HepG2 (cell line): ENCODE measurements around the gene DYSF. TPM values are rescaled to one million over a fixed set of nuclear protein-coding genes. Genes with fewer than 3 reads are reported as not detected.

Experiments used
- CREM ChIP-seq, 2 experiments: sonication (generic) in 1 of 2; formaldehyde crosslinking in 1 of 2; IDR thresholded peaks; 2 replicates each; pipeline versions ENCODE4 v1.4.0 to v1.6.1; 2016 to 2020; ENCODE audit warnings: antibody characterized with exemption in 1 of 2, mild to moderate bottlenecking in 1 of 2, missing genetic modification reagents in 1 of 2
- ERF ChIP-seq: IDR thresholded peaks from 2 replicates; pipeline ENCODE4 v1.6.1; 2018; ENCODE audit warnings: missing biosample characterization, missing genetic modification reagents
- FOXC1 ChIP-seq: sonication (generic); formaldehyde crosslinking; IDR thresholded peaks from 2 replicates; pipeline ENCODE4 v1.8.0; 2022; ENCODE audit warnings: mild to moderate bottlenecking, missing genetic modification reagents, borderline replicate concordance
- GATA4 ChIP-seq: sonication (generic); IDR thresholded peaks from 2 replicates; pipeline ENCODE4 v1.6.1; 2016; ENCODE audit warnings: antibody characterized with exemption, low read depth, borderline replicate concordance
- IRF2 ChIP-seq: IDR thresholded peaks from 2 replicates; pipeline ENCODE4 v1.6.1; 2018; ENCODE audit warnings: missing genetic modification reagents, missing compliant biosample characterization
- KDM5A ChIP-seq: fragments of 200-600 bp; sonication (generic); IDR thresholded peaks from 2 replicates; pipeline ENCODE4 v1.7.0; 2018; ENCODE audit warnings: antibody characterized with exemption, mild to moderate bottlenecking, low read length, borderline replicate concordance
- KLF9 ChIP-seq: IDR thresholded peaks from 2 replicates; pipeline ENCODE4 v1.6.1; 2016; ENCODE audit warnings: low read depth
- LCORL ChIP-seq, 2 experiments: fragments of 450-650 bp in 1 of 2; sonication (generic) in 1 of 2; formaldehyde crosslinking in 1 of 2; IDR thresholded peaks; 2 replicates each; pipeline versions ENCODE4 v1.5.0 to v1.6.1; 2017 to 2020; ENCODE audit warnings: antibody characterized with exemption in 1 of 2, missing genetic modification reagents in 1 of 2
- NONO ChIP-seq, 2 experiments: fragments of 450-650 bp in 1 of 2; sonication (generic) in 1 of 2; formaldehyde crosslinking in 1 of 2; IDR thresholded peaks in 1 of 2; conservative IDR thresholded peaks in 1 of 2; 2 replicates each; pipeline versions ENCODE4 v1.6.1 to v1.8.0; 2017 to 2022; ENCODE audit warnings: mild to moderate bottlenecking in 1 of 2, missing genetic modification reagents in 1 of 2, moderate library complexity in 1 of 2
- PLRG1 ChIP-seq: fragments of 450-650 bp; conservative IDR thresholded peaks from 2 replicates; pipeline ENCODE4 v1.6.1; 2016
- POLR2A ChIP-seq, 2 experiments: IDR thresholded peaks; 2 replicates each; pipeline ENCODE4 v1.6.1; 2011; ENCODE audit warnings: low read depth in 2 of 2, low read length in 2 of 2, mild to moderate bottlenecking in 1 of 2, moderate library complexity in 1 of 2; ENCODE audit not compliant: insufficient read depth in 1 of 2
- PTBP1 ChIP-seq: fragments of 200-400 bp; formaldehyde crosslinking; IDR thresholded peaks from 2 replicates; pipeline ENCODE4 v1.6.1; 2018; ENCODE audit warnings: low read length, low read depth; ENCODE audit not compliant: poor library complexity, severe bottlenecking
- RBFOX2 ChIP-seq: fragments of 200-400 bp; formaldehyde crosslinking; IDR thresholded peaks from 2 replicates; pipeline ENCODE4 v1.6.1; 2017; ENCODE audit warnings: low read depth, mild to moderate bottlenecking, low read length
- TEF ChIP-seq: sonication (generic); formaldehyde crosslinking; IDR thresholded peaks from 2 replicates; pipeline ENCODE4 v1.5.0; 2020; ENCODE audit warnings: missing genetic modification reagents
- ZFX ChIP-seq: sonication (generic); formaldehyde crosslinking; IDR thresholded peaks from 2 replicates; pipeline ENCODE4 v1.4.0; 2020; ENCODE audit warnings: mild to moderate bottlenecking, low read depth, missing genetic modification reagents, moderate library complexity
- ZNF10 ChIP-seq: sonication (generic); formaldehyde crosslinking; IDR thresholded peaks from 2 replicates; pipeline ENCODE4 v1.4.0; 2020; ENCODE audit warnings: mild to moderate bottlenecking, low read depth, missing genetic modification reagents, borderline replicate concordance
- ZNF24 ChIP-seq: fragments of 450-650 bp; IDR thresholded peaks from 2 replicates; pipeline ENCODE4 v1.6.1; 2017; ENCODE audit warnings: antibody characterized with exemption, mild to moderate bottlenecking
- ZNF335 ChIP-seq: sonication (generic); formaldehyde crosslinking; IDR thresholded peaks from 2 replicates; pipeline ENCODE4 v1.4.0; 2020; ENCODE audit warnings: missing genetic modification reagents
- ZNF678 ChIP-seq: sonication (generic); formaldehyde crosslinking; IDR thresholded peaks from 2 replicates; pipeline ENCODE4 v1.4.0; 2020; ENCODE audit warnings: mild to moderate bottlenecking, missing genetic modification reagents
- ZNF703 ChIP-seq: sonication (generic); formaldehyde crosslinking; IDR thresholded peaks from 2 replicates; pipeline ENCODE4 v1.5.1; 2020; ENCODE audit warnings: missing genetic modification reagents, mild to moderate bottlenecking, moderate library complexity, borderline replicate concordance
- polyA plus RNA-seq, 8 experiments: library from polyadenylated mRNA; depleted of rRNA in 3 of 8; stranded (reverse) in 7 of 8; unstranded in 1 of 8; fragments of >200 nt; fragmentation: Illumina TruSeq in 4 of 8; extraction: Trizol in 4 of 8; gene quantifications; 2 replicates each; pipeline versions ENCODE4 v1.2.1 to v1.2.3, GENCODE V29; 2011 to 2016; ENCODE audit warnings: low read depth in 4 of 8, missing spikeins in 1 of 8, mixed read lengths in 1 of 8; ENCODE audit not compliant: insufficient read depth in 1 of 8
- total RNA-seq, 5 experiments: library from RNA; depleted of rRNA; stranded (reverse); fragments of >200 nt; fragmentation: Illumina TruSeq; extraction: Trizol; gene quantifications; 2 replicates each; pipeline ENCODE4 v1.2.3, GENCODE V29; 2016; ENCODE audit warnings: low read depth in 1 of 5
- TF ChIP-seq, protein P1 (sequence below): sonication (generic); formaldehyde crosslinking; IDR thresholded peaks from 2 replicates; pipeline ENCODE4 v1.4.0; 2020; ENCODE audit warnings: missing genetic modification reagents
- TF ChIP-seq, protein P2 (sequence below): sonication (generic); formaldehyde crosslinking; IDR thresholded peaks from 2 replicates; pipeline ENCODE4 v1.4.0; 2020; ENCODE audit warnings: mild to moderate bottlenecking, missing genetic modification reagents
- TF ChIP-seq, protein P3 (sequence below): sonication (generic); formaldehyde crosslinking; conservative IDR thresholded peaks from 2 replicates; pipeline ENCODE4 v1.4.0; 2020; ENCODE audit warnings: missing genetic modification reagents
- TF ChIP-seq, protein P4 (sequence below): sonication (generic); formaldehyde crosslinking; IDR thresholded peaks from 2 replicates; pipeline ENCODE4 v1.4.0; 2020; ENCODE audit warnings: low read depth, mild to moderate bottlenecking, missing genetic modification reagents

The DYSF gene
- total and polyA plus RNA-seq, 2 of the 13 experiments (the other 11 are each of a cell fraction or from before 2014, with no cell fraction given): 0.15 to 2.4 TPM

DNA sequence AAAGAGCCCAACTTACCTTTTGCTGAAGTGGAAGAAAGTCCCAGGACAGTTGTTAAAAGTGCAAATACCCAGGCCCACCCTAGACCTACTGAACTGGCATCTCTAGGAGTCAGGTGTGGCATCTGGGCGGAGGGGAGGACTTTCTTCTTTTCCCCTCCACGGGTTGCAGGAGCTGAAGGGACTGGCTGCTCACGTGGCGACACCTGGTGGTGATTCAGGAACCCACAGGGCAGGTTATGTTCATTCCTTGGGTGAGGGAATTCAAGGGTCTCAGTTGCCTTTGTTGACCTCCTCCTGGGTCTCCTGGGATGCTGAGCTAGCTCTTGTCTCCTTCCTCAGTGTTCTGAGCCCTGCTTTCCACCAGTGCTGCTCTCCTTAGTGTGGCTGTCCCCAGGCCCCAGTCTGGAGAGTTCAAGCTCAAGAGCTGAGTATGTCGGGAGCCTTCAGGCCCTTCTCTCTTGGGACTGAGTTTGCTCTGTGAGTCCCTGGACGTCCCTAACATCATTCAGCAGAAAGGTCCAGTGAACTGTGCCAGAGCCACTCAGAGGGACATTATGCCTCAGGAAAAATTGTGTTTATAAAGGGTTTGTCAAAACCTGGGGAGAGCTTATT, 56.9 kb downstream of the DYSF start (continued):
- TF ChIP-seq, protein P1, sequence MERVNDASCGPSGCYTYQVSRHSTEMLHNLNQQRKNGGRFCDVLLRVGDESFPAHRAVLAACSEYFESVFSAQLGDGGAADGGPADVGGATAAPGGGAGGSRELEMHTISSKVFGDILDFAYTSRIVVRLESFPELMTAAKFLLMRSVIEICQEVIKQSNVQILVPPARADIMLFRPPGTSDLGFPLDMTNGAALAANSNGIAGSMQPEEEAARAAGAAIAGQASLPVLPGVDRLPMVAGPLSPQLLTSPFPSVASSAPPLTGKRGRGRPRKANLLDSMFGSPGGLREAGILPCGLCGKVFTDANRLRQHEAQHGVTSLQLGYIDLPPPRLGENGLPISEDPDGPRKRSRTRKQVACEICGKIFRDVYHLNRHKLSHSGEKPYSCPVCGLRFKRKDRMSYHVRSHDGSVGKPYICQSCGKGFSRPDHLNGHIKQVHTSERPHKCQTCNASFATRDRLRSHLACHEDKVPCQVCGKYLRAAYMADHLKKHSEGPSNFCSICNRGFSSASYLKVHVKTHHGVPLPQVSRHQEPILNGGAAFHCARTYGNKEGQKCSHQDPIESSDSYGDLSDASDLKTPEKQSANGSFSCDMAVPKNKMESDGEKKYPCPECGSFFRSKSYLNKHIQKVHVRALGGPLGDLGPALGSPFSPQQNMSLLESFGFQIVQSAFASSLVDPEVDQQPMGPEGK (CRISPR knock-in tag): peak; percentile 34; the same call in 1 of the 2 replicates
- TF ChIP-seq CREM (IDR thresholded peaks at IDR 0.05) (no peak), CREM (CRISPR knock-in tag; IDR thresholded peaks at IDR 0.05) (no peak), RBFOX2 (no peak), KLF9 (CRISPR knock-in tag) (no peak), POLR2A (IDR thresholded peaks at IDR 0.05; ENCODE audit: insufficient read depth in 1 of 2, low read depth in 2 of 2, low read length in 2 of 2) (no peak), ERF (no peak), PLRG1 (no peak), ZNF24 (no peak), ZNF10 (CRISPR knock-in tag) (no peak), ZFX (CRISPR knock-in tag) (0 out of 2 replicates have a peak, but pooled peaks have one; percentile 11), NONO (IDR thresholded peaks at IDR 0.05) (no peak), NONO (CRISPR knock-in tag; conservative IDR thresholded peaks at IDR 0.05) (no peak), LCORL (IDR thresholded peaks at IDR 0.05) (no peak), LCORL (CRISPR knock-in tag; IDR thresholded peaks at IDR 0.05) (peak; percentile 61; the same call in 1 of the 2 replicates), TEF (CRISPR knock-in tag) (no peak), GATA4 (no peak), ZNF703 (CRISPR knock-in tag) (no peak), FOXC1 (peak; percentile 66; the same call in 1 of the 2 replicates), ZNF678 (no peak), PTBP1 (no peak), KDM5A (no peak), IRF2 (CRISPR knock-in tag) (peak; percentile 54; the same call in 1 of the 2 replicates), ZNF335 (CRISPR knock-in tag) (no peak)
- TF ChIP-seq, protein P2, sequence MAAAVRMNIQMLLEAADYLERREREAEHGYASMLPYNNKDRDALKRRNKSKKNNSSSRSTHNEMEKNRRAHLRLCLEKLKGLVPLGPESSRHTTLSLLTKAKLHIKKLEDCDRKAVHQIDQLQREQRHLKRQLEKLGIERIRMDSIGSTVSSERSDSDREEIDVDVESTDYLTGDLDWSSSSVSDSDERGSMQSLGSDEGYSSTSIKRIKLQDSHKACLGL: no peak
- TF ChIP-seq, protein P3, sequence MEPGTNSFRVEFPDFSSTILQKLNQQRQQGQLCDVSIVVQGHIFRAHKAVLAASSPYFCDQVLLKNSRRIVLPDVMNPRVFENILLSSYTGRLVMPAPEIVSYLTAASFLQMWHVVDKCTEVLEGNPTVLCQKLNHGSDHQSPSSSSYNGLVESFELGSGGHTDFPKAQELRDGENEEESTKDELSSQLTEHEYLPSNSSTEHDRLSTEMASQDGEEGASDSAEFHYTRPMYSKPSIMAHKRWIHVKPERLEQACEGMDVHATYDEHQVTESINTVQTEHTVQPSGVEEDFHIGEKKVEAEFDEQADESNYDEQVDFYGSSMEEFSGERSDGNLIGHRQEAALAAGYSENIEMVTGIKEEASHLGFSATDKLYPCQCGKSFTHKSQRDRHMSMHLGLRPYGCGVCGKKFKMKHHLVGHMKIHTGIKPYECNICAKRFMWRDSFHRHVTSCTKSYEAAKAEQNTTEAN: no peak
- TF ChIP-seq, protein P4, sequence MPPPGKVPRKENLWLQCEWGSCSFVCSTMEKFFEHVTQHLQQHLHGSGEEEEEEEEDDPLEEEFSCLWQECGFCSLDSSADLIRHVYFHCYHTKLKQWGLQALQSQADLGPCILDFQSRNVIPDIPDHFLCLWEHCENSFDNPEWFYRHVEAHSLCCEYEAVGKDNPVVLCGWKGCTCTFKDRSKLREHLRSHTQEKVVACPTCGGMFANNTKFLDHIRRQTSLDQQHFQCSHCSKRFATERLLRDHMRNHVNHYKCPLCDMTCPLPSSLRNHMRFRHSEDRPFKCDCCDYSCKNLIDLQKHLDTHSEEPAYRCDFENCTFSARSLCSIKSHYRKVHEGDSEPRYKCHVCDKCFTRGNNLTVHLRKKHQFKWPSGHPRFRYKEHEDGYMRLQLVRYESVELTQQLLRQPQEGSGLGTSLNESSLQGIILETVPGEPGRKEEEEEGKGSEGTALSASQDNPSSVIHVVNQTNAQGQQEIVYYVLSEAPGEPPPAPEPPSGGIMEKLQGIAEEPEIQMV (CRISPR knock-in tag): no peak
